GM21723 (cell line): ENCODE results near the gene ZNF300.
"Not testable (repeated sequence)": the region's sequence is repeated elsewhere in the genome, so short reads cannot be mapped to it uniquely, and the experiment has no call there.

ENCODE experiments used
- ATAC-seq: cut with Tn5 transposase; IDR thresholded peaks from one replicate; pipeline ENCODE4 v1.9.1; 2021; ENCODE audit warnings: mild to moderate bottlenecking, moderate library complexity; ENCODE audit not compliant: unreplicated experiment

The ZNF300 gene

GRCh38 chr5:150846308-150846653 lies 58.5 kb downstream of the ZNF300 start, which contains the start of gene IRGM:
Gene IRGM, plus strand, starts transcription at chr5:150846521. Its CDS starts 1,603 bp downstream, at chr5:150848124.
- ATAC-seq: not testable (repeated sequence)

DNA sequence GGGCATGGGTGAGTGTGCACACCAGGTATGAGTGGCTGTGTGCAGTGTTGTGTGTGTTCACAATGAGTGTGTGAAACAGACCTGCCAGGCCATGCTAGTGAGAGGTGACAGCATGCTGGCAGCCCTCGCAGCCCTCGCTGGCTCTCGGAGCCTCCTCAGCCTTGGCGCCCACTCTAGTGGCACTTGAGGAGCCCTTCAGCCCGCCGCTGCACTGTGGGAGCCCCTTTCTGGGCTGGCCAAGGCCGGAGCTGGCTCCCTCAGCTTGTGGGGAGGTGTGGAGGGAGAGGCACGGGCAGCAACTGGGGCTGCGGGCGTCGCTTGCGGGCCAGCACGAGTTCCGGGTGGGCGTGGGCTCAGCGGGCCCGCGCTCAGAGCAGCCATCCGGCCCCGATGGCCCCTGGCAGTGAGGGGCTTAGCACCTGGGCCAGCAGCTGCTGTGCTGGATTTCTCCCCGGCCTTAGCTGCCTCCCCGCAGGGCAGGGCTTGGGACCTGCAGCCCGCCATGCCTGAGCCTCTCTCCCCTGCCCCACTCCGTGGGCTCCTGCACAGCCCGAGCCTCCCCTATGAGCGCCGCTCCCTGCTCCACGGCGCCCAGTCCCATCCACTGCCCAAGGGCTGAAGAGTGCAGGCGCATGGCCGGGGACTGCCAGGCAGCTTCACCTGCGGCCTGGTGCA lies 59.5 kb downstream of the ZNF300 start:
- ATAC-seq: not testable (repeated sequence)
